T47D (cell line): ENCODE data around the gene PIK3CD.
"Not testable (repeated sequence)": the region's sequence is repeated elsewhere in the genome, so short reads cannot be mapped to it uniquely, and the experiment has no call there.

Source experiments
- DNase-seq, 2 experiments: peaks; one replicate each; pipeline versions ENCODE4 v3.0.0 to v3.0.0-alpha.2; 2011 to 2012; ENCODE audit warnings: low read depth in 1 of 2, low spot score in 1 of 2
- JUND ChIP-seq: IDR thresholded peaks from 2 replicates; pipeline ENCODE4 v1.6.1; 2012; ENCODE audit warnings: low read depth
- in situ Hi-C: cut with HindIII; loops from 2 replicates; pipeline ENCODE4 v1.10.0; 2016; ENCODE audit warnings: low sequenced_read_pairs, low pct_unique_long_range_greater_than_20kb

Gene PIK3CD

GRCh38 chr1:9671377-9672140, 20.0 kb downstream of the PIK3CD start:
- DNase-seq = peak in 1 of 2 experiments; percentile 39
- in situ Hi-C loops = no loop called here
- TF ChIP-seq JUND = no peak

- in situ Hi-C loops = no loop called here
- TF ChIP-seq JUND = no peak
- no peak for DNase-seq
Observed at GRCh38 chr1:9672444-9672843, 20.9 kb downstream of the PIK3CD start.

- in situ Hi-C loops = no loop called here
- DNase-seq = no peak
- no peak for TF ChIP-seq JUND
Observed at GRCh38 chr1:9675393-9675792, 23.9 kb downstream of the PIK3CD start.

GRCh38 chr1:9676128-9676527, 24.6 kb downstream of the PIK3CD start:
- in situ Hi-C loops, DNase-seq: not testable (repeated sequence)

GRCh38 chr1:9676815-9677393, 25.4 kb downstream of the PIK3CD start:
- DNase-seq = no peak
- no peak for TF ChIP-seq JUND
- in situ Hi-C loops = no loop called here

- in situ Hi-C loops = no loop called here
- no peak for TF ChIP-seq JUND
- no peak for DNase-seq
Observed at GRCh38 chr1:9680091-9680490, 28.6 kb downstream of the PIK3CD start.

- no peak for DNase-seq
- TF ChIP-seq JUND = no peak
- in situ Hi-C loops = no loop called here
Observed at GRCh38 chr1:9680828-9681227, 29.3 kb downstream of the PIK3CD start.

- TF ChIP-seq JUND = no peak
- in situ Hi-C loops = no loop called here
- DNase-seq = no peak
Observed at GRCh38 chr1:9684801-9685200, 33.3 kb downstream of the PIK3CD start.

GRCh38 chr1:9687120-9687873, 35.8 kb downstream of the PIK3CD start:
- no peak for TF ChIP-seq JUND
- in situ Hi-C loops = no loop called here
- DNase-seq = no peak

- DNase-seq = no peak
- in situ Hi-C loops = no loop called here
- TF ChIP-seq JUND = no peak
Observed at GRCh38 chr1:9687874-9688582, 36.5 kb downstream of the PIK3CD start.

GRCh38 chr1:9688599-9688998, 37.1 kb downstream of the PIK3CD start:
- in situ Hi-C loops = no loop called here
- no peak for TF ChIP-seq JUND
- DNase-seq = no peak

- no peak for TF ChIP-seq JUND
- peak; percentile 46 to 61 for DNase-seq
- in situ Hi-C loops = no loop called here
Observed at GRCh38 chr1:9689011-9689706, 37.6 kb downstream of the PIK3CD start.
